ENCODE measurements around the gene MBOAT7.
"Not testable (repeated sequence)": the region's sequence is repeated elsewhere in the genome, so short reads cannot be mapped to it uniquely, and the experiment has no call there.

Gene MBOAT7

DNA sequence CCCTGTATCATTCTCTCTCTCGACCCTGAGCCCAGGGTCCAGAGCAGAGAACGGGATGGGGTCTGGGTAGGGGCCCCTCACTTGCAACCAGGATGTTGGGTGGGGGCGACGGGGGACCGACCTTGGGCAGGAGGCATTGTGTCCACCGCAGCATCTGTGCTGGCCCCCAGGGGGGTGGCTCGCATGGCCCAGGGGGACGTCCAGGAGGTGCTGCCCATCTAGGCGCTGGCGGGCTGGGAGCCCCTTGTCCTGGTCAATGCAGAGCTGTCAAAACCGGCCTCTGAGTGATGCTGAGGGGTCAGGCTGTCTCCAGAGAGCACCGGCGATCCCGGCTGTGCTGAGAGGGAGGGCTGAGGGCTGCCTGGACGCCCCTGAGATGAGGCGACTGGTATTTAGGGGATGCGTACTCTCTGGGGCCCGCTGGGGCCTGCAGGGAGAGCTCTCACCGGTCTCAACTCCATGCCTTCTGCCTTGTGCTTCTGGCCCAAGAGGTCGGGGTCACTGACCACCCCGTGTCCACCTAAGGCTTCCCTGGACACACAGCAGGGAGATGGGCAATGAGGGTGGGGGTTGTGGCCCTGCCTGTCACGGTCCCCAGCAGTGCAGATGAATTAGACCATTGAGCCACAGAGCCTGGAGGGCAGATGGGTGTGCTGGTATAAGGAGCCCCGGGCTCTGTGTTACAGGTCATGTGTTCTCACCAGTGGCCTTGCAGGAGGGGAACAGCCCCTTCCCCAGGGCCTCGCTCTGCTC lies 19.9 kb upstream of the MBOAT7 start:
- no peak for DNase-seq (ENCODE audit: low read depth, low spot score)

DNA sequence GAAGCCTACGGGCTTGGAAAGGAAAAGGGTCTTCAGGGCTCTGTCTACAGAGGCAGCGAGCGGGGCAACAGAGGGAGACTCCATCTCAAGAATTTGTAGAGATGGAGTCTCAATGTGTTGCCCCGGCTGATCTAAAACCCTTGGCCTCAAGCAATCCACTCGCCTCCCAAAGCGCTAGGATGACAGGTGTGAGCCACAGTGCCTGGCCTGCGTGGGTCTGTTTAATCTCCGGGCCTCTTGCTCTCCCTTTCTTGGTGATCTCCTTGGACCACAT lies 19.3 kb upstream of the MBOAT7 start:
- no peak for DNase-seq (ENCODE audit: low read depth, low spot score)

DNA sequence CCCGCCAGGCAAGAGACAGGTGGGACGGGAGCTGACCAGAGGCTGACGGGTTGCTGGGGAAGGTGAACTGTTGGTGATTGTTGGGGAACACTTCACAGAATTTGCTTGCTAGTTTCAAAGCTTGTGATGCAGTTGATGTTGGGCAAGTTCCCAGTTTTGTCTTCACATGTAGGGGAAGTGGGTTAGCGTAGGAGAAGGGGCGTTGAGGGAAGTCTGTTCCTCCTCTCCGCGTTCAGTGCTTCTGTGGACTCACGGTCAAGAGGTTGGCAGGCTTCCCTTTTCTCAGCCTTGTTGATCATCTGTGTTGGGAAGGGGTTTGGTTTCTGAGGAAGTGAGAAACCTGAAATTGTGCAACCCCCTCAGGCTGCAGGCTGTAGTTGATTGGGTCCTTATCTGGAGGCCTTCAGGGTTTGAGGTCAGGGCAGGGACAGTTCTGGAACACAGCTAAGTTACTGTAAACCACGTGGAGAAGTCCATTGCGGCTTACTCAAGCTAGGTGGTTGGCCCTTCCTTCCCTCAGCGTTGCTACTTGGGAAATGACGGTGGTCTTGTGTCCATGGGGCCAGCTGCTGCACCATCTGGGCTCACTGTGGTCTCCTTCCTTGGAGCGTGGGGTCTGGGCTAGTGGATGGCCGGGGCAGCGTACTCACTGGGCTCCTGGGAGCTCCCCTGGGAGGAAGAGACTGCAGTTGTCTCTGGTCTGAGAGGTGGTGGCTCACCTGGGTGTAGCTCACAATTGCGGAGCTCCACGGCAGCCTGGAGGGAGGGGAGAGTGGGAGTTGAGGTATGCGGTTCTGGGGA lies 18.8 kb upstream of the MBOAT7 start:
- DNase-seq (ENCODE audit: low read depth, low spot score), result no peak

DNA sequence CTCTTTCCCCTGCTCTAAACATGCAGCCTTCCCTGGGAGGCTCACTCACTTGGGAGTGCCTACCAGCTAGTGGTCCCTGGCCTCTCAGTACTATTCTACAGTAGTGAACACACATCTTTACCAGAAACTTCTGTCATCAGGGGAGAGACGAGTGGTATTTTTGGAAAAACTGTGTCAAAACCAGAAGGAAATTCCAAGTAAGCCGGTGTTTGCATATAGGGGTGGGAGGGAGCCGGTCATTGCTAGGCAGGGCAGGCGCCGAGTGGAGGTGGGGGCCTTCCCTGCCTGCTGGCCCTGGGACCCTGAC lies 18.2 kb upstream of the MBOAT7 start:
- no peak for DNase-seq (ENCODE audit: low read depth, low spot score)

DNA sequence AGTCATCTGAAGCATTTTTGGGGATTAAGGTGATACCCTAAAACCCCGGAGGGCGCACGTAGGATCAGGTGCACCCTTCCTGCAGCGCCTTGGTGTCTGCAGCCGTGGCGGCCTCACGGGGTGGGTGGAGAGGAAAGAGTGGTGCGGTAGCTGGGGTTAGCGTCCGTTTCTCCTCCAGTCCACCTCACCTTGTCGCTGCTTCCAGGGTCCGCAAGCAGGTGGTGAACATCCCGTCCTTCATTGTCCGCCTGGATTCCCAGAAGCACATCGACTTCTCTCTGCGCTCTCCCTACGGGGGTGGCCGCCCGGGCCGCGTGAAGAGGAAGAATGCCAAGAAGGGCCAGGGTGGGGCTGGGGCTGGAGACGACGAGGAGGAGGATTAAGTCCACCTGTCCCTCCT lies 17.8 kb upstream of the MBOAT7 start:
- DNase-seq (ENCODE audit: low read depth, low spot score), result not testable (repeated sequence)

DNA sequence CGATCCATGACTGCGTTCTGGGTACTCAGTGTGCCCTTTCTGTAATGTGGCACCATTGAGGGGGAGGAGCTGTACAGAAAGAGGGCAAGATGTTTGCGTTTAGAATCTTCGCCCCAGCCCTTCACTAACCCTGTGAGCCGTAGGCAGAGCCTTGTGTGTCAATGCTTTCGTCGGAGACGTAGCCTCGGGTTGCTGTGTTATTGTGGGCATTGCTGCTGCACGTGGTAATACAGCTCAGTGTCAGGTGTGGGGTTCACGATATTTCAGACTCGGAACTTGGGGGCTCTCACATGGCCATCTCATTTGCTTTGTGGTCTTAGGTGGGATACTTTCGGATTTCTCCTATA lies 17.4 kb upstream of the MBOAT7 start:
- DNase-seq (ENCODE audit: low read depth, low spot score), result no peak

DNA sequence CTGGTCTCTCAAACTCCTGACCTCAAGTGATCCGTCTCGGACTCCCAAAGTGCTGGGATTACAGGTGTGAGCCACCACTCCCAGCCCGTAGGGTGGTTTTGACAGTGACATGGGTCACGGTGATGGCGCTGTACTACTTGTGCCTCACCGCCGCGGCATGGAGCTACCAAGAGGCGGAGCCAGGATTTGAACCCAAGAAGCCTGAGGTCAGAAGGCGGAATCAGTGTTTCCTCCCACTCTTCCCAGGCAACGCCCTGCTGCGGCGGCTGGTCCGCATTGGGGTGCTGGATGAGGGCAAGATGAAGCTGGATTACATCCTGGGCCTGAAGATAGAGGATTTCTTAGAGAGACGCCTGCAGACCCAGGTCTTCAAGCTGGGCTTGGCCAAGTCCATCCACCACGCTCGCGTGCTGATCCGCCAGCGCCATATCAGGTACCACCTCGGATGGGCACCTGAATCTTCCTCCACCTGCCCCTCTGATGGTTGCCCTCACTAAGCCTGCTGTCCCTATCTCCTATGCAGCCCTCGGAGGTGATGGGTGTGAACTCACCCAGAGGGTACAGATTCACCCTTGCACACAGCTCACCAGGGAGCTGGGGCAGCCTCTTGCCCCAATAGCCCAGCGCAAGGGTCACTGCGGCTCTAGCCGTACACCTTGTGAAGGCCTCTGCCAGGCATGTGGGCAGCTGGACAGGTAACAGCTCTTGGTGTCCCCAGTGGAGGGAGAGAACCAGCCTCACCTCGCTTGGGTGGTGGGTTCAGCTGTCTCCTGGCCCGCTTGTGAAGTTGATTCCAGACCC lies 16.9 kb upstream of the MBOAT7 start:
- DNase-seq (ENCODE audit: low read depth, low spot score), result no peak

DNA sequence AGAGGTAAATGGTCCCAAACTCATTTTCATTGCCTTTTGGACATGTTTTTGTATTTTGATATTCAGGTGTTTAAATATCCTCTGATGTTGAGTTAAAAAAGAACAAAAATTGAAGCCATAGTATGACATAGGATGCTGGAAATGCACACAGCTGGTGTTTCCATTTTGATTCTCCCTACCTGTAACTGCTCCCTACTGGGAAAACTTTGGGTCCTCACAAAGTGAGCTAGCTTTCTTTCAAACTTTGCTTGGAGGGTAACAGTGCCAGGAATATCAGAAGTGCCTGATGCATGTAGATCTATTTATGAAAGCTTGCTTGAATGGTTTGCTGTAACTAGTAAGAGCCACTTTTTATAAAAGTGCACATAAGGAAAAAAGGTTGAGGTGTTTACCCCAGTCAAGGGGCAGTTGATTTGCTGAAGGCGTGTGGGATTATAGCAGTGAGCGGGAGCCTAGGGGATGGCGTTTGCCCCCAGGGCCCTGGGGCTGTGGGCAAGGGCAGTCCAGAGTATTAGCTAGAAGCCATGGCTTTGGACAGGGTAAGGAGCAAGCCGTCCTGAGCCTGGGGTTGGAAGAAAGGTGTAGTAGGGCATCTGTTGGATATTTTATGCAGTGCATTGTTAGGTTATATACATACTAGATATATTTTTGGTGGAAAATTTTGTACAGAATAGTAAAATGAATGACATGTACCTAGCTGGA lies 15.5 kb upstream of the MBOAT7 start:
- DNase-seq (ENCODE audit: low read depth, low spot score), result no peak

DNA sequence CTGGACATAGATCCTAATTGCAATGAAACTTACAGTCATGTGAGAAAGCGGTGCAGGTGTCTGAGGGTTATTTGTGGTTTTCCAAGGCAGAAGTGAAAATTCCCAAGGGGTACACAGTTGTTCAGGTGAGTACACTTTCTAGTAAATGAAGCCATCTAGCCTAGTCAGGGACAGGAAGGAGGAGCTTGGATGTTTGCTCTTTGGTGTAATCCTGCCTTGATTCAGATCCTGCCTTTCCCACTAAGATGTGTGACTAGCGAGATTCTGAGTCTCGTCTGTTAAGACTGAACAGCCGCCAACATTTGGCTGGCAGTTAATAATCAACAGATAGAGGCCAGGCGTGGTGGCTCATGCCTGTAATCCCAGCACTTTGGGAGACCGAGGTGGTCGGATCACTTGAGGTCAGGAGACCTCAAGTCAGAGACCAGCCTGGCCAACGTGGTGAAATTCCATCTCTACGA lies 13.8 kb upstream of the MBOAT7 start:
- DNase-seq (ENCODE audit: low read depth, low spot score), result no peak

DNA sequence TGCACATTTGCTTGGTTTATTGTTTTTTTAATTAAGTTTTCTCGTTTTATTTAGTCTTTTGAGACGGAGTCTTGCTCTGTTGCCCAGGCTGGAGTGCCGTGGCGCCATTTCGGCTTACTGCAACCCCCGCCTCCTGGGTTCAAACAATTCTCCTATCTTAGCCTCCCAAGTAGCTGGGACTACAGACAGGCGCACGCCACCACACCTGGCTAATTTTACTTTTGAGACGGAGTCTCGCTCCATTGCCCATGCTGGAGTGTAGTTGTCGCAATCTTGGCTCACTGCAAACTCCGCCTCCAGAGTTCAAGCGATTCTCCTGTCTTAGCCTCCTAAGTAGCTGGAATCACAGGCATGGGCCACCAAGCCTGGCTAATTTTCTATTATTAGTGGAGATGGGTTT lies 12.6 kb upstream of the MBOAT7 start:
- DNase-seq (ENCODE audit: low read depth, low spot score), result no peak

DNA sequence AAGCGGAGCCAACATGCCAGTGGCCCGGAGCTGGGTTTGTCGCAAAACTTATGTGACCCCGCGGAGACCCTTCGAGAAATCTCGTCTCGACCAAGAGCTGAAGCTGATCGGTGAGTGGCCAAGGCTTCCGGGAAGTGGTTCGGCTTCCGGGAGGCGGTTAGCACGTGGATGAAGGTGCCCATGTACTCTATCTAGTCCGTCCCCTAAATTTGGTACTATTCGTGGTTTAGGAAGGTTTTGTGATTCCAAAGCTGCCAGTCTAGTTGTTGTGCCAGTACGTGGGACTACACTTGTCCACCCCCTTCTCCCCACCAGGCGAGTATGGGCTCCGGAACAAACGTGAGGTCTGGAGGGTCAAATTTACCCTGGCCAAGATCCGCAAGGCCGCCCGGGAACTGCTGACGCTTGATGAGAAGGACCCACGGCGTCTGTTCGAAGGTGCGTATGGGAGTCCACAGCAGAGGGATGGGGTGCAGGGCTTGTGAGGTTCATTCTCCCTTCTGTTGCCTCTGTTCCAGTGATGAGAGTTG lies 11.9 kb upstream of the MBOAT7 start:
- no peak for DNase-seq (ENCODE audit: low read depth, low spot score)

DNA sequence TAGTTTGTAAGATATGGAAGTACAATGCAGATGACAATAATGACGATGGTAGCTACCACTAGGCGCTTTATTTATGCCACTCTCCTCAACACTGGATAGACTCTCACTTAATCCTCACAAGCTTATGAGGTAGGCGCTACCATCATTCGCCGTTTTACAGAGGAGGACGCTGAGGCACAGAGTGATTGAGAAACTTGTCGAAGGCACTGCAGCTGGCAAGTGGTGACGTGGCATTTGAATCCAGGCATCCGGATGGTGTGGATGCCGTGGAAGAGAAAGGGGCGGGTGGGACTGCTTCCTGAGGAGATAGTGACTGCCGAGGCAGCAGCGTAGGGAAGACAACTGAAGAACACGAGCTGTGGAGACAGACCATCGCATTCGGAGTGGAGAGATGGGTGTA lies 10.0 kb upstream of the MBOAT7 start:
- no peak for DNase-seq (ENCODE audit: low read depth, low spot score)

DNA sequence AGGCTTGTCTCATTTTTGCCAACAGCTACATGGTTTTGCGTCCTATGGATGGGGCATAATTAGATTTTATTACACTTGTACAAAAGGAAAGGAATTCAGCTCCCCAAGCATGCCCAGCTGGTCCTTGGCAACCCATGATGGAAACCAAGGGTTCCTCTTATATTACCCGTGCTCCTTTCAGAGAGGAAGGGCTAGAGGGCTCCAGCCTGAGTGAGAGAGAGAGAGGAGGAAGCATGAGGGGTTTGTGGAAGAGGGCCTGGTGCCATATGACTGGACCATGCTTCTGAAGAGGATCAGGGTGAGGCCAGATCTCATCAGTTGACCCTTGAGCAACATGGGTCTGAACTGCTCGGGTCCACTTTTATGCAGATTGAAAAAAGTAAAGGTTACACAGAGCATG lies 7.7 kb upstream of the MBOAT7 start:
- DNase-seq (ENCODE audit: low read depth, low spot score), result no peak

DNA sequence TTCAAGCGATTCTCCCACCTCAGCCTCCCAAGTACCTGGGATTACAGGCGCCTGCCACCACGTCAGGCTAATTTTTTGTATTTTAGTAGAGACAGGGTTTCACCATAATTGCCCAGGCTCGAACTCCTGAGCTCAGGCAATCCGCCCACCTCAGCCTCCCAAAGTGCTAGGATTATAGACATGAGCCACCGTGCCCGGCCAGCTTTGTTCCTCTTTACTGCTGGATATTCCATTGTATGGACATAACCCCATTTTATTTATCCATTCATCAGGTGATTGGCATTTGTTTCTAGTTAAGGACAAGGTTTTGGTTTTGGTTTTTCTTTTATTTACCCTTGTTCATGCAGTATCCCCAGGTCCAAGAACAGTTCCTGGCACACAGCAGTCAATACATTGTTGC lies 7.2 kb upstream of the MBOAT7 start:
- no peak for DNase-seq (ENCODE audit: low read depth, low spot score)

DNA sequence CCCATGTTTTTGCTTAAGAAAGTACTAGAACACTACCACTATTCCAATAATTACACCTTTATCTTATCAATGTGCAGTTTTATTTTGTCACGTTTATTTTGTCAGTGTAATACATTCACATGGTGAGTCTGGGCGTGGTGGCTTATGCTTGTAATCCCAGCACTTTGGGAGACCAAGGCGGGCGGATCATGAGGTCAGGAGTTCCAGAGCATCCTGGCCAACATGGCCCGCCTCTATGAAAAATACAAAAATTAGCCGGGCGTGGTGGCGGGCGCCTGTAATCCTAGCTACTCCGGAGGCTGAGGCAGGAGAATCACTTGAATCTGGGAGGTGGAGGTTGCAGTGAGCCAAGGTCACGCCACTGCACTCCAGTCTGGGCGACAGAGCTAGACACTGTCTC lies 5.1 kb upstream of the MBOAT7 start:
- DNase-seq (ENCODE audit: low read depth, low spot score), result not testable (repeated sequence)

DNA sequence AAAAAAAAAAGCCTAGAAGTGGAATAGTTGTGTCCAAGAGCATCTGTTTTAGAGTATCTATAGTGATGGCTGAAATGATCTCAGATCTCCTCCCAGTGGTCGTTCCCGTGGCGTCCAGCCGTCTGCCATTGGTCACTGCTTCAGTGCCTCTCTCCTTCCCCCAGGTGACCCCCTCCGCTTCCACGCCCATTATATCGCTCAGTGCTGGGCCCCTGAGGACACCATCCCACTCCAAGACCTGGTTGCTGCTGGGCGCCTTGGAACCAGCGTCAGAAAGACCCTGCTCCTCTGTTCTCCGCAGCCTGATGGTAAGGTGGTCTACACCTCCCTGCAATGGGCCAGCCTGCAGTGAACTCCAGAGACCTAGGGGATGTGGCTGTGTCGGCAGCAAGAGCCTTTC lies 3.6 kb upstream of the MBOAT7 start:
- DNase-seq (ENCODE audit: low read depth, low spot score), result no peak

DNA sequence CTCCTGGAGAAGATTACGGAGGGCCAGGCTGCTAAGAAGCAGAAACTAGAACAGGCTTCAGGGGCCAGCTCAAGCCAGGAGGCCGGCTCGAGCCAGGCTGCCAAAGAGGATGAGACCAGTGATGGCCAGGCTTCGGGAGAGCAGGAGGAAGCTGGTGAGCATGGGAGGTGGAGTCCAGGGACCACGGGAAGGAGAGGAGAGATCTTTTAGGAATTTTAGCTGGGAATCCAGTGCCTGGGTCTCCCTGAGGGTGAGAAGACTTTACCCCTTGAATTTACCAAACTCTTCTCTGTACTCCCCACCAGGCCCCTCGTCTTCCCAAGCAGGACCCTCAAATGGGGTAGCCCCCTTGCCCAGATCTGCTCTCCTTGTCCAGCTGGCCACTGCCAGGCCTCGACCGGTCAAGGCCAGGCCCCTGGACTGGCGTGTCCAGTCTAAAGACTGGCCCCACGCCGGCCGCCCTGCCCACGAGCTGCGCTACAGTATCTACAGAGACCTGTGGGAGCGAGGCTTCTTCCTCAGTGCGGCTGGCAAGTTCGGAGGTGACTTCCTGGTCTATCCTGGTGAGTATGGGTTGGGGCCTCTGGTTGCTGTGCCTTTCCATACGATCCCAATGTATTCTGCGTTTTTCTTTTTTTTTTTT lies 2.6 kb upstream of the MBOAT7 start:
- no peak for DNase-seq (ENCODE audit: low read depth, low spot score)

DNA sequence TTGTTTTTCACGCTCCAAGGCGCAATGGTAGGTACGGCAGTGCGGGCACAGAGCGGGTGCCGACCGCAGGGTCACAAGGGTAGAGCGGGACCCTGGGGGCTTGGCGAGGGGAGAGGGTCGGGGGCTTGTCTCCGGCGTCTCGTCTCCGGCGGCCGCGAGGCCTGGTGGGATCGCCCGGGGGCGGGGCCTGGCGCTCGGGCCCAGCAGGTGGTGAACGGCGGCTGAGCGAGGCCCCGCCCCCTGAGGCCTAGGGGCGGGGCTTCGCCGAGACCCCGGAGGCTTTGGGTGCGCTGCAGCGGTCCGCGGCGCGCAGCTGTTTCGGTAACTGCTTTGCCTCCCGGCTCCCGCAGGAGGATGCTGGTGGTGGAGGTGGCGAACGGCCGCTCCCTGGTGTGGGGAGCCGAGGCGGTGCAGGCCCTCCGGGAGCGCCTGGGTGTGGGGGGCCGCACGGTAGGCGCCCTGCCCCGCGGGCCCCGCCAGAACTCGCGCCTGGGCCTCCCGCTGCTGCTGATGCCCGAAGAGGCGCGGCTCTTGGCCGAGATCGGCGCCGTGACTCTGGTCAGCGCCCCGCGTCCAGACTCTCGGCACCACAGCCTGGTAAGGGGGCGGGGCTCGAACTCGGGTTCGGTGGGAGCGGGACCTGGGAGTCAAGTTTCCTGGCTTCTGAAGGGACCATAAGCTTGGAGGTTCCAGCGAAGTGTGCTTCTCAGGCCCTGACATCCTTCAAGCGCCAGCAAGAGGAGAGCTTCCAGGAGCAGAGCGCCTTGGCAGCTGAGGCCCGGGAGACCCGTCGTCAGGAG lies 1.8 kb upstream of the MBOAT7 start, which contains the start of gene TSEN34:
Gene TSEN34, plus strand, starts transcription at position 298 of the 800 bp plus-strand sequence. Its CDS starts 57 bp downstream, at position 355.
- DNase-seq (ENCODE audit: low read depth, low spot score), result no peak

DNA sequence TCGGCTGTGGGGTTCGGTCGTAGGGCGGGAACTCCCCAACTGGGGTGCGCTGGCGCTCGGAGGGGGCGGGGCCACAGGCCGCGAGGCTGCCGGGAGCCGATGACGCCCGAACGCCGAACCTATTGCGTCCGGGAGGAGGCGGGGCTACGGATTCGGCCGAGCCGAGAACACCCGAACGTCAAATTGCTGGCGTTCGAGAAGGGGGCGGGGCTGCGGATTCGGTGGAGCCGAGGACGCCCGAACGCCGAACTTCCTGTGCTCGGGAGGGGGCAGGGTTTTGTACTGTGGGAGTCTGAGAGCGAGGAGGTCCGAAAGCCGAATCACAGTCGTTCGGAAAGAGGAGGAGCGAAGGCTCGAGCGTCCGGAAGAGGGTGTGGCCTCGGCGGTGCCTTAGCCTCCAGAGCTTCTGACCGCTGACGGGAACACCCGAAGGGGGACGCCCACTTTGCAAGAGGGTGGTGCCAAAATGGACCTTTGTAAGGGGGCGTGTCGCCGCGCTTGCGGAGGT lies 1.2 kb upstream of the MBOAT7 start:
- DNase-seq (ENCODE audit: low read depth, low spot score), result no peak
